Endothelial cell of umbilical vein (primary cell): ENCODE results near the gene EIF3K. TPM values are rescaled to one million over a fixed set of nuclear protein-coding genes. Genes with fewer than 3 reads are reported as not detected.

Experiments used
- BruUV-seq: library from RNA; stranded (reverse); fragments of 400-500 nt; replicated peaks from 2 replicates; lab custom pipeline; 2021; lab: Mats Ljungman, UMichigan
- CTCF ChIA-PET: fragments of 300-600, 350-600 bp; sonication (Branson Sonifier 250); formaldehyde crosslinking; loops from one replicate; lab custom pipeline; 2021; ENCODE audit warnings: antibody characterized with exemption, inconsistent platforms; lab: Charles Lee
- POLR2A ChIA-PET: fragments of 300-600, 350-600 bp; sonication (Branson Sonifier 250); formaldehyde crosslinking; loops from one replicate; lab custom pipeline; 2021; ENCODE audit warnings: antibody characterized with exemption, inconsistent platforms; lab: Charles Lee
- DNase-seq: peaks from one replicate; pipeline ENCODE4 v3.0.0-alpha.2; 2011; ENCODE audit warnings: low read depth, low spot score
- FAIRE-seq: peaks from 2 replicates; lab custom pipeline; 2011; peaks lifted over from hg19 to GRCh38; lab: Jason Lieb, UNC
- H2AFZ ChIP-seq: 2 replicates; pipeline ENCODE4 v1.6.0; 2012; ENCODE audit warnings: low read depth, low read length, control low read depth, inconsistent platforms
- H3K27ac ChIP-seq: 2 replicates; pipeline ENCODE4 v1.5.1; 2011; ENCODE audit warnings: low read depth, mild to moderate bottlenecking, control low read depth, low read length, moderate library complexity; ENCODE audit not compliant: insufficient read depth
- H3K27me3 ChIP-seq, 2 experiments: 2 replicates each; pipeline versions ENCODE4 v1.6.0 to v1.6.1; 2011; ENCODE audit warnings: low read length in 2 of 2, mixed read lengths in 1 of 2; ENCODE audit not compliant: control insufficient read depth in 2 of 2, insufficient read depth in 2 of 2
- H3K36me3 ChIP-seq, 2 experiments: 2 replicates in 1 of 2; 3 replicates in 1 of 2; pipeline ENCODE4 v1.5.1; 2011; ENCODE audit warnings: low read length in 2 of 2, mild to moderate bottlenecking in 1 of 2, moderate library complexity in 1 of 2; ENCODE audit not compliant: control insufficient read depth in 2 of 2, insufficient read depth in 2 of 2; ENCODE audit errors: extremely low read depth in 1 of 2
- H3K4me1 ChIP-seq: 3 replicates; pipeline ENCODE4 v1.5.1; 2011; ENCODE audit warnings: mild to moderate bottlenecking, low read length; ENCODE audit not compliant: control insufficient read depth, insufficient read depth; ENCODE audit errors: extremely low read depth
- H3K4me2 ChIP-seq: 2 replicates; pipeline ENCODE4 v1.6.1; 2011; ENCODE audit warnings: low read length, control low read depth, mixed read lengths; ENCODE audit not compliant: insufficient read depth
- H3K4me3 ChIP-seq, 3 experiments: fragments of 200-600 bp in 1 of 3; sonication (generic), shearing (Covaris generic) in 1 of 3; replicated peaks in 1 of 3; 2 replicates each; pipeline ENCODE4 v1.5.1; 2011 to 2016; ENCODE audit warnings: control low read depth in 3 of 3, low read length in 3 of 3, mild to moderate bottlenecking in 2 of 3, inconsistent platforms in 1 of 3, low read depth in 1 of 3, moderate library complexity in 1 of 3; ENCODE audit not compliant: insufficient read depth in 1 of 3
- H3K79me2 ChIP-seq: 2 replicates; pipeline ENCODE4 v1.6.0; 2012; ENCODE audit warnings: low read length, inconsistent platforms; ENCODE audit not compliant: control insufficient read depth, insufficient read depth
- H3K9ac ChIP-seq: replicated peaks from 2 replicates; pipeline ENCODE3; 2011; ENCODE audit warnings: low read length, control low read depth; ENCODE audit not compliant: insufficient read depth; ENCODE audit errors: extremely low read depth
- H3K9me1 ChIP-seq: replicated peaks from 3 replicates; pipeline ENCODE4 v1.6.0; 2011; ENCODE audit warnings: mild to moderate bottlenecking, low read length; ENCODE audit not compliant: control insufficient read depth, insufficient read depth; ENCODE audit errors: extremely low read depth
- H3K9me3 ChIP-seq: replicated peaks from 2 replicates; pipeline ENCODE4 v1.5.1; 2012; ENCODE audit warnings: low read length, inconsistent platforms; ENCODE audit not compliant: control insufficient read depth, insufficient read depth
- H4K20me1 ChIP-seq: replicated peaks from 2 replicates; pipeline ENCODE3; 2011; ENCODE audit warnings: mild to moderate bottlenecking, low read length; ENCODE audit not compliant: control insufficient read depth, insufficient read depth; ENCODE audit errors: extremely low read depth
- CTCF ChIP-seq, 2 donors: IDR thresholded peaks; 1 replicate in 1 of 2; 2 replicates in 1 of 2; pipeline ENCODE4 v1.5.1; 2011; ENCODE audit warnings: low read length in 2 of 2, mild to moderate bottlenecking in 2 of 2, moderate library complexity in 2 of 2, control low read depth in 1 of 2, inconsistent platforms in 1 of 2, low read depth in 1 of 2; ENCODE audit not compliant: insufficient read depth in 1 of 2; ENCODE audit errors: extremely low read depth in 1 of 2
- EZH2 ChIP-seq: IDR thresholded peaks from 2 replicates; pipeline ENCODE4 v1.6.1; 2012; ENCODE audit warnings: borderline replicate concordance, low read depth, mild to moderate bottlenecking, moderate library complexity, low read length, inconsistent platforms; ENCODE audit not compliant: severe bottlenecking
- FOS ChIP-seq: IDR thresholded peaks from 2 replicates; pipeline ENCODE4 v1.6.1; 2011; ENCODE audit warnings: mild to moderate bottlenecking, low read length, moderate library complexity, borderline replicate concordance; ENCODE audit not compliant: insufficient read depth
- GATA2 ChIP-seq: IDR thresholded peaks from 2 replicates; pipeline ENCODE4 v1.7.0; 2011; ENCODE audit warnings: low read depth, mild to moderate bottlenecking, moderate library complexity, mixed read lengths, low read length; ENCODE audit not compliant: insufficient read length, insufficient read depth
- JUN ChIP-seq: IDR thresholded peaks from 2 replicates; pipeline ENCODE4 v1.6.1; 2011; ENCODE audit warnings: borderline replicate concordance, low read depth; ENCODE audit not compliant: insufficient read length, insufficient read depth
- MAX ChIP-seq: IDR thresholded peaks from 2 replicates; pipeline ENCODE4 v1.6.1; 2011; ENCODE audit not compliant: insufficient read depth, insufficient read length
- MYC ChIP-seq: IDR thresholded peaks from one replicate; pipeline ENCODE4 v1.6.1; 2011; ENCODE audit warnings: mild to moderate bottlenecking, low read depth, low read length
- POLR2A ChIP-seq: IDR thresholded peaks from 2 replicates; pipeline ENCODE4 v1.6.1; 2012; ENCODE audit warnings: low read depth, mild to moderate bottlenecking, control low read depth, low read length
- POLR2AphosphoS5 ChIP-seq: IDR thresholded peaks from 2 replicates; pipeline ENCODE4 v1.6.1; 2012; ENCODE audit warnings: low read depth, mild to moderate bottlenecking, control low read depth, low read length, moderate library complexity; ENCODE audit not compliant: insufficient read depth
- dilution Hi-C: fragments of 300-500 bp; cut with MboI; formaldehyde crosslinking; loops from one replicate; pipeline ENCODE4 v1.15.0; 2019; ENCODE audit warnings: low sequenced_read_pairs; ENCODE audit not compliant: extremely low pct_ligation_motif_present
- intact Hi-C: fragments of 100-400 bp; cut with micrococcal nuclease; formaldehyde crosslinking; loops from one replicate; pipeline ENCODE4 v1.10.0; 2022
- polyA plus RNA-seq, 4 experiments: library from polyadenylated mRNA; depleted of rRNA in 3 of 4; stranded (reverse) in 3 of 4; unstranded in 1 of 4; fragments of >200 nt; gene quantifications; 2 replicates each; pipeline versions ENCODE4 v1.2.1 to v1.2.3, GENCODE V29; 2011 to 2012; ENCODE audit warnings: missing spikeins in 1 of 4
- total RNA-seq: library from RNA; stranded (reverse); gene quantifications from 2 replicates; pipeline ENCODE4 v1.2.3, GENCODE V29; 2021

The EIF3K gene
- total and polyA plus RNA-seq, 2 donors (not counting 3 experiments of a cell fraction or from before 2014, with no cell fraction given): 267 to 584 TPM

- POLR2A ChIA-PET: no interaction called here
- no peak for TF ChIP-seq CTCF (IDR thresholded peaks at IDR 0.05; ENCODE audit: extremely low read depth in 1 of 2, insufficient read depth in 1 of 2, low read depth in 1 of 2, low read length in 2 of 2)
- TF ChIP-seq EZH2: no peak
- TF ChIP-seq MAX: no peak
- no peak for TF ChIP-seq POLR2AphosphoS5
- TF ChIP-seq FOS: no peak
- no peak for TF ChIP-seq MYC
- TF ChIP-seq GATA2: no peak
- no peak for TF ChIP-seq POLR2A
- TF ChIP-seq JUN: no peak
- peaks cover 92% of the 10 kb centered on the region for H3K79me2 ChIP-seq
- H3K9ac ChIP-seq: no peak overlapping the region
- BruUV-seq: no TSS peak
- H4K20me1 ChIP-seq: no peaks in the 10 kb centered on the region
- H2AFZ ChIP-seq: no peak overlapping the region
- CTCF ChIA-PET: interaction anchor here (1.0 to 1.2 kb wide), 2 partner anchors 10 to 44 kb away, joined by 3 to 4 read pairs; no protein-coding TSS in a partner anchor
- no peak overlapping the region for H3K4me3 ChIP-seq
- no peaks in the 10 kb centered on the region for H3K27me3 ChIP-seq
- dilution Hi-C loops (no loop called here), intact Hi-C loops (no loop called here)
- FAIRE-seq (no peak), DNase-seq (no peak)
- peaks cover 54% of the 10 kb centered on the region for H3K4me1 ChIP-seq
- peak overlapping the region; percentile 13 for H3K27ac ChIP-seq
- H3K4me2 ChIP-seq: no peak overlapping the region
- peaks cover 0 to 2% of the 10 kb centered on the region in 2 experiments for H3K36me3 ChIP-seq
- no peaks in the 10 kb centered on the region for H3K9me3 ChIP-seq
- no peaks in the 10 kb centered on the region for H3K9me1 ChIP-seq
These were observed 59.4 kb downstream of the EIF3K start for GRCh38 chr19:38678217-38678890.
